Skin epidermis (tissue), 12 donors: ENCODE measurements around the gene MOB3B.
"Not testable (repeated sequence)": the region's sequence is repeated elsewhere in the genome, so short reads cannot be mapped to it uniquely, and the experiment has no call there.

Experiments used
- H3K27ac ChIP-seq, 21 experiments: fragments of 200-600 bp; sonication (generic) in 11 of 21; one replicate each; pipeline ENCODE4 v1.5.0; 2020; ENCODE audit warnings: mild to moderate bottlenecking in 3 of 21, inconsistent platforms in 2 of 21, moderate library complexity in 2 of 21
- H3K4me3 ChIP-seq, 7 experiments: fragments of 200-600 bp; sonication (generic) in 2 of 7; one replicate each; pipeline ENCODE4 v1.5.0; 2020; ENCODE audit warnings: inconsistent platforms in 2 of 7, mild to moderate bottlenecking in 2 of 7, moderate library complexity in 1 of 7

Gene MOB3B

DNA sequence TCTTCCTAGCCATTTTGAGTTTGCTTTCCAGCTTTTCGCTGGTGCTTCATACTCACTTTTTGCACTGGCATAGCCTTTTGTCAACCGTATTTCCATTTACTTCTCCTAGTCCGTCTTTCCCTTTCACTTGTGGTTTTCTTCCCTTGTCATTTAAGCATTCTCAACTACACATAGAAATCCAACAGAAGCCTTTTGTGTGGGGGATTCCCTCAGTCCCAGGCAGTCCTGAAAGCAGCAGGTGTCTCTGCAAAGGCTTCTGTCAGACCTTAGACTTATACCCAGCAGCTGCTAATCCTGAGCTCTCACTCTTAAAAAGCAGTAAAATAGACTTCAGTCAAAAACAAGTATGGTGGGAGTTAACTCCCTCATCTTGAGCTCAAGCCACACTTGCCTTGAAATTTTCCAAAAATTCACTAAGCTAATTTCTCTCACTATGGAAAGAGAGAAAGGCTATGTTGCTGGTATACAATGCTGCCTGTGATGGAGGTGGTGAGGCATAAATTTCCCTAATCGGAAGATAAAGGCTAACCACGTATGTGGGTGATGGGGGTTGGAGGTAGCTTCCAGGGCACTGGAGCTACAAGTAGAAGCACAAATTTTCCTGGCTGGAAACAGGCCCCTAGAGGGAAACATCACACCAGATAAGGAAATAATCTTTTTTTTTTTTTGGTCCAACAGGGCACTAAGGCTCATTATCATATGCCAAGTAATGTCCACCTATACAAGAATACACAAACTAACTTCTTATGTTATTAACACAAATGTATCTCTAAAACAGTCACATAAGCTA lies 40.3 kb downstream of the MOB3B start:
- Histone ChIP-seq H3K4me3 (no peak overlapping the region), H3K27ac (no peak overlapping the region)

DNA sequence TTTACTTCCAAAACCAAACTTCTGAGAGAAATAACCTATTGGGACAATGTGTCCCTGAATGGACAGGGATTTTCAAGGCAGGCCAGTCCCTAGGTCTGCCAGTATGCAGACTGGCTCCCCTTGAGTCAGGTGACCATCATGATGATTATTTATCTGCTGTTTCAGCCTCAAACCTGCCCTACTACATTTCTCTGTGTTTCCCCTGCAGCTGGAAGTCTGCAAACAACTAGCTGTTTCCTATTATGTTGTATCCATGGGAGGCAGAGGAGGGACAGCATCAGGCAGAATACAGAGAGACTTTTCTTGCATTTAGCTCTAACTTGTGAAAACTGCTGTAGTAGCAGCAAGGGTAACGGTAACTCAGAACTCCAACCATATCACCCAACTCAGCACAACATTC lies 41.7 kb downstream of the MOB3B start:
- Histone ChIP-seq H3K4me3 (no peak overlapping the region), H3K27ac (no peak overlapping the region)

DNA sequence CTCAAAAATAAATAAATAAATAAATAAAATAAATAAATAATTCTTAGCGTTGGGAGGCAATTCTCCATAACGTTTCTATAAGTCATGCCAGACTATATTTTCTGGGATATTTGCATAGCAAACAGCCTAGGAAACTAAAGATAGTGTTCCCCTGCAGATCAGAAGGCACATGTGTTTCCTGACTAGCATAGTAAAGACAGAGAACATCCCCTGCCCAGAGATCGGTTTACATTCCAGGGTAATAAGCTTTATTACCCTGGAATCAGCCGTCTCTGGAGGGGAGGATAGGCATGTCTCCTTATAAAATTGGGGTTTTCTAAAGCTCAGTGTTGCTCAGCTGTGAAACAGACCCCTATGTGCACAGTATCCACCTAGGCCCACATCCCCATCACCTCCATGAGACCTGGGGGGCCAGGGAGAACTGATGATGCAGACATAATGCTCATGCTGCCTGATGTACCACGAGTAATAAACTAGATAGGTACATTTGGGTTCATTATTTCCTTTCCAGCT lies 42.4 kb downstream of the MOB3B start:
- H3K27ac ChIP-seq = no peak overlapping the region
- no peak overlapping the region for H3K4me3 ChIP-seq

DNA sequence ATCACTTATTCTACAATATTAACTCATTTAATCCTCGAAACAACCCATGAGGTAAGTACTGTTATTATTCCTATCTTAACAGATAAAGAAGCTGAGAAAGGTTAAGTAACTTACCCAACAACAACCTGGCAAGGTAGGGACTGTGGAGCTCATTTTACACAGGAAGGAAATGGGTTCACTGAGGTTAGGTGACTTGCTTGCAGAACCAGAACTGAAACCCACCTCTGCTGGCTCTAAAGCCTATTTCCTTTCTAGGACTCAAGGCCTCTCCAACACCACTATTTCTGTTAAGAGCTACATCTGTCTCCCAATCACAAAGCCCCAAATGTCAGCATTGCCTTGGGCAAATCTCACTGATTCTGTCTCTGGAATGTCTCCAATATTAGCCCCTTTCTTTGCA lies 44.5 kb downstream of the MOB3B start:
- no peak overlapping the region for H3K4me3 ChIP-seq
- H3K27ac ChIP-seq = no peak overlapping the region

DNA sequence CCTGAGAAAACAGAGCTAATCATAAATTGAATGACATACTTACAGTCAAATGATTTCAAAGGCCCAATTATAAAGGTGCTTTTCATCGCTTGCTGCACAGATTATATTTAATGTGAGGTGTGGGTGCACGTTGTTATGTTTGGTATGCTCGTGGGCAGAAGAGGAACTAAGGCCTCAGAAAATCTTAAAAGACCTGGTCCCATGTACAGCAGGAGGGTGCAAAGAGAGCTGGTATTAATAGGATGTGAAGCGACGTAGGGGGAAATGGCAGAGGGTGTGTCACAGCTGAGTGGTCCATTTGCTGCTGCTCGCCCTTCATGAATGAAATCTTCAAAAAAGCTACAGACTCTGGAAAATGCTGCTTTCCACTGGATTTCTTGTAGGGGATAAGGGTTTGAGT lies 46.0 kb downstream of the MOB3B start:
- no peak overlapping the region for H3K4me3 ChIP-seq
- no peak overlapping the region for H3K27ac ChIP-seq

DNA sequence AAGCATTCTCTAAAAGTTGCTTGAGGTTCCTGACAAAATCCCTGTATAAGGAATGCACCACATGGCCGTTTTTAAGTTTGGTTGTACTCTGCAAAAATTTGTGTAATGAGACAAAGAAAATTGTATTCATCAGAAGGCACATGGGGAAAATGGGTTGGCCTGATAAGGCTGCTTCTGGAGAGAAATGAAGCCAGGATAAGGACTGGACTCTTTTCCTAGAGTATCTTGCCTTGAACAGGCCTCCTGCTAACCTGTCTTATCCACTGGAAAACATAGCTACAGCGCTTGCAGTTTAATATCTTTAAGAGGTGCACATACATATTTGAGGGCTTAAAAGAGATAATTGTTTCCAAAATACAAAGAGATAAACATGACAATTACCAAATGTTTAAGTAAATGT lies 46.9 kb downstream of the MOB3B start:
- Histone ChIP-seq H3K27ac (no peak overlapping the region), H3K4me3 (no peak overlapping the region)

DNA sequence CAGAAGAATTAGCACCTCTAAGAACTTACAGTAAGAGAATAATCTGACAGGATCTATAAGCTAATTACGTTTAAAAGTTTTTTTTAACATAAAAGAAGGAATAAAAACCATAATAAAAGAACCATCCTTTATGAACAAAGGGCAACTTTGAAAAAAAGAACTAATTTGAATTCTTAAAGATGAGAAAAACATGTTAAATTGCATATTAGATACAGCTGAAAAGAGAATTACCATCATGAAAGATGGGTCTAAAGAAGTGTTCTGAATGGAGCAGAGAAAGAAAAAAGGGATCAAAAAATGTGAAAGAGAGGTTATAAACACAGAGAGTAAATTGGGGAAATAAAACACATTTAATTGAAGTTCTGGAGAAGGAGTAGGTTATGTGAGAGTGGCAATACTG lies 51.3 kb downstream of the MOB3B start:
- Histone ChIP-seq H3K4me3 (no peak overlapping the region), H3K27ac (no peak overlapping the region)

DNA sequence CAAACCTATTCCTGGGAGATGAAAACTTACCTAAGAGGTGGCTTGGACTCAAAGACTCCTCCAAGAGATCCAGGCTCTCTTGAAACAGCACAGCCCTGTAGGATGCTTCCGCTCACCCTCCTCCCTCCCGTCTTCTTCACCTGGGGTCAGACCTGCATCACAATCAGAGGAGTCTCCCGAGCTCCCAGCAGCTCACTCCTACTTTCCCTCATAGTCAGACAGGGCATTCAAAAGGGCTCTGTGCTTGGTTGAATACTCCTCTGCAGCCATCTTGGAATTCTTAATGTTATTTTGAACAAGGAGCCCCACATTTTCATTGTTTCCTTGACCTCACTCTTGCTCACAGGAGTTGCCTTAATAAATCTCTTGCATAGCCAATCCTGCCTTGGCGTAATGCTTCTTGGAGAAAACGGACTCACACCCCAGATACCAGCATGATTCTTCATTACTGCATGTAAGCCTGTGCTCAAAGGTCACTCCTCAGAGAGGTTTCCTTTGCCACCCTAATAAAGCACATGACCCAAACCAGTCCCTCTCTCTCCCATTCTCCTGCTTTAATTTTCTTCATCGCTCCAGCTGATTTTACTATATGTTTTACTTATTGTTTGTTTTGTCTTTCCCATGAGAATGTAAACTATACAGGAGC lies 52.6 kb downstream of the MOB3B start:
- no peak overlapping the region for H3K27ac ChIP-seq
- no peak overlapping the region for H3K4me3 ChIP-seq

DNA sequence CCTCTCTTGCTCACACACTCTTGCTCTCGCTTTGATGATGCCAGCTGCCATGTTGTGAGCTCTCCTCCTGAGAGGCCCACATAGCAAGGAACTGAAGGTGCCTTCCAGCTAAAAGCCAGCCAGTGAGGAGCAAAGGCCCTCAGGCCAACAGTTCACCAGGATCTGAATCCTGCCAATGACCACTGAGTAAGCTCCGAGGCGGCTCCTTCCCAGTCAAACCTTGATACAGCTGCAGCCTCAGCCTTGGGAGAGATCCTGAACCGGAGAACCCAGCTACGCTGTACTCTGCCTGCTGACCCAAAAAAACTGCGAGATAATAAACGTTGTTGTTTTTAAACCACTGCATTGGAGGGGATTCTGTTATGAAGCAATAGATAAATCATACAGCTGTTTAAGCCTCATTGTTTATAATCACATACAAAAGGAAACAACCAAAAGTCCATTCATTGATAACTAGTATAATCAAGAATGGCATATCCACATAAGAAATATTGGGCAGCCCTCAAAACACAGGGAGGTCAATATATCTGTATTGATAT lies 54.5 kb downstream of the MOB3B start:
- H3K27ac ChIP-seq = peak overlapping the region in 1 of 21 experiments; percentile 6
- no peak overlapping the region for H3K4me3 ChIP-seq

DNA sequence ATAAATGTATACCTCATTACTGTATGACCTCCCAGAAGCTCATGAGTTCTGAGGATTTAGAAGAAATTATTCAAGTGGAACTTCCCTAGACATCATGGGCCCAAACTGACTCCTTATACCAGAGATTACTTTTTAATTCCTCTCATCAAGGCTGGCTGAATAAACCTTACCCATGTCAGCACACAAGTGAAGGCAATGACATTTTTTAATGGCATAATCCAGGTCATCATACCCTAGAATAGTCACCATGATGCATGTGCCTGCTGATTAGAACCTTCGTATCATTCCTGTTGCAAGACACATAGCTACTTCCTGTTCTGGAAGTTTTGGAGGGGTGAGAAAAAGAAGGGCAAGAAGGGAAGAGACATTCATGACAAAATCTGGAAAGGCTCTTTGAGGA lies 55.3 kb downstream of the MOB3B start:
- H3K4me3 ChIP-seq = no peak overlapping the region
- peak overlapping the region in 1 of 21 experiments; percentile 6 for H3K27ac ChIP-seq

DNA sequence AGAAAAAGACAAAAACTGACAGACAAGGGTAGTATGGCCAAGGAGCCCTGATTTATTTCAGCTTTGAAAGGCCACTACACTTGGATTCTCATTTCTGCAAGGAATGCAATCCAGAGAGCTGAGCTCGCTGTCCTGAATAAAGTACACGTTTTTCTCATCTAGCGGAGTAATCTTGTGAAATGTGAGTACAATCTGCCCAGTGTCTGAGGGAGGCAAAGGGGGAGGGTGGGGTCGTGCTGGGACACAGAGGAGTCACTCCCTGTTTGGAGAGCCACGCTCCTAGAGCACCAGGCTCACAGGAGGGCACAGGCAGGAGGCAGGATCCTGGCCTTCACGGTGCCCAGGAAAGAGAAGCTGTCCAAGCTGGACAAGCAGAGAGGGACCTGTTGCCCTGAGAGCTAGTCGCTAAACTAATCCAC lies 56.5 kb downstream of the MOB3B start:
- peak overlapping the region in 10 of 21 experiments; percentile 11 to 80 (median 52) for H3K27ac ChIP-seq

DNA sequence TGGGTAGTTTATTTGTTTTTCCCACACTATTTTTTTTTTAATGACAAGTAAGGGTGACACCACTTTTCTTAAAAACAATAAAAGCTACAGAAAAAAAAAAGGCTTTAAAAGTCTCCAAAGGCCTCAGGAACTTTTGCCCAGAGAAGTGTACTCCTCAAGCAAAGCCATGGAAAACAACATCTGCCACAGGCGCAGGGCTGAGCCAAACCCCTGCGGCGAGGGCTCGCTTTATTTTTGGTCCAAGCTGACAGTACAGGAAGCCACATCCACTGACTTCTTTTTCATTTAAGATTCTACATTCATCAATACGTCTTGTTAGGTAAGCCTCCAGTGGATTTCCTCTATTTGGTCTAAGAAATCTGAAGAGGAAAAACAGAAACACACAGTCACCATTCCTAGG lies 57.4 kb downstream of the MOB3B start:
- H3K27ac ChIP-seq = peak overlapping the region in 6 of 21 experiments; percentile 18 to 80 (median 44)

More for the DNA sequence above, 56.5 kb downstream of the MOB3B start:
- no peak overlapping the region for H3K4me3 ChIP-seq

DNA sequence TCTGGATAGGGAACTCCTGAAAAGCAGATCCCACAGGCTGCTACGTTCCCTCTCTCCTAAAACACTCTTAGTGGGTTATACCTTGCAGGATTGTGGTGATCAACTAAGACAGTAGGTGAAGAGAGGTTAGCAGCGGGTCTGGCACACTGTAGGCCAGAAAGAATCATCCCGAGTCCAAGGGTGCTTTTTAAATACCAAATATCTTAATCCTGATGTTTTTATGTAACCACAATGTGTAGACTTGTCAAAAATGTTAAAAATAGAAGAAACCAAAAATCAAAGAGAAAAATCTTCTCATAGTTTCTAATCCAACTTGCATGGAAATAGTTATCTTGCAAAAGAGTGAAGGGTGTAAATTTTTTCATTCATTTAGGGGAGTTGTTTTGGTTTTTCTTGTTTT lies 57.8 kb downstream of the MOB3B start:
- H3K4me3 ChIP-seq = no peak overlapping the region
- peak overlapping the region in 5 of 21 experiments; percentile 15 to 80 (median 31) for H3K27ac ChIP-seq

More for the DNA sequence above, 57.4 kb downstream of the MOB3B start:
- H3K4me3 ChIP-seq = no peak overlapping the region

DNA sequence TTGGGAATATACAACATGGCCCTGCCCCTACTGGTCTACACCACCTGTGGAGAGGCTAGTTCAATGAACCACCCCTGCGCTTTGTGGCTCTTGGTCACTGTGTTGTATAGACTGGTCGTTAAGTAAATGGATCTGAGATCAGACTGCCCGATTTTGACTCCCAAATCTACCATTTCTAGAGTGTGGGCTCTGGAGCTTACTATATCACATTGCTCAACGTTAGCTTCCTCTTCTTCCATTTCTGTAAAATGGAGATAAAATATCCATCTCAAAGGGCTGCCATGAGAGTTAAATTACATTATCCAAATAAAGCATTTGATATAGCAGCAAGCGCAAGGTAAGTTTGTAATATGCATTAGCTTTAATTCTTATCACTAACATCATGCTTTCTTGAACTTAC lies 58.2 kb downstream of the MOB3B start:
- Histone ChIP-seq H3K4me3 (no peak overlapping the region), H3K27ac (peak overlapping the region in 6 of 21 experiments; percentile 7 to 55 (median 35))

DNA sequence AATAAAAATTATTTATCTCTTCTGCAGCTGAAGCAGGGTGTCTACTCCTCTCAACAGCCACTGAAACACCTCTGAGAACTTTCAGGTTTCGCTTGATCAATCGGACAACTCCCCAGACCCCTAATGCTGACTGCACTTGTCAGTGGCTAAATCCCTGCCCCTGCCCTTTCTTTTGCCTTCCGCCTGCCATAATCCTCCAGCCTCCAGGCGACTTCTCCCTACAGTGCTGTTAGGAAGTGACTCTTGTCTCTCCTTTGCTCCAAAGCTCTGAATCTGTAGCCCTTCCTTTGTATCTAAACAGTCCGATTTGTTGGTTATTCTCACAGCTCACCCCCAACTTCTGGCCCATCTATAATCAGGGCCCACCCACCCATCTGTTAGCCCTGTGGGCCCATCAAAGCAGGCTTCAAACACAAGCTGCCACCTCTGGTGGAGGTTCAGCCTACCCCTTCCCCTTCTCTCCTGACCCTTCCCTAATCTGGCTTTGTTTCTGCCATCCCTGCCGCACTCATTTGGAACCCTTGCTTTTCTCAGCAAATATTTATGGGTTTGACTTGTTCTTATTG lies 59.2 kb downstream of the MOB3B start:
- Histone ChIP-seq H3K27ac (peak overlapping the region in 1 of 21 experiments; percentile 54), H3K4me3 (no peak overlapping the region)

DNA sequence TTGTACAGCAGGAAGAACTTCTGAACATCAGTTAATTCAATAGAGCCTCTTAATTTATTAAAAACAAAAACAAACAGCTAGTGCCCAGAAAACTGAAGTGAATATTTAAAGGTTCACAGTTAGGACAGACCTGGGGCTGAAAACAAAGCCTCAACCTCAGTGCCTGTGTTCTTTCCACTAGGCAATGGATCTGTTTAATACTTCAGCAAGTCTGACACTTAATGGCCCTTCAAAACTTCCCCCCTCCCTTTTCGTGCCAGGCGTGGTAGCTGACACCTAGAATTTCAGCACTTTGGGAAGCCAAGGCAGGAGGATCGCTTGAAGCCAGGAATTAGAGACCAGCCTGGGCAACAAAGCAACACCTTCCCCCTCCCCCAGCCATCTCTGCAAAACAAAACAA lies 60.1 kb downstream of the MOB3B start:
- Histone ChIP-seq H3K4me3 (no peak overlapping the region), H3K27ac (no peak overlapping the region)

DNA sequence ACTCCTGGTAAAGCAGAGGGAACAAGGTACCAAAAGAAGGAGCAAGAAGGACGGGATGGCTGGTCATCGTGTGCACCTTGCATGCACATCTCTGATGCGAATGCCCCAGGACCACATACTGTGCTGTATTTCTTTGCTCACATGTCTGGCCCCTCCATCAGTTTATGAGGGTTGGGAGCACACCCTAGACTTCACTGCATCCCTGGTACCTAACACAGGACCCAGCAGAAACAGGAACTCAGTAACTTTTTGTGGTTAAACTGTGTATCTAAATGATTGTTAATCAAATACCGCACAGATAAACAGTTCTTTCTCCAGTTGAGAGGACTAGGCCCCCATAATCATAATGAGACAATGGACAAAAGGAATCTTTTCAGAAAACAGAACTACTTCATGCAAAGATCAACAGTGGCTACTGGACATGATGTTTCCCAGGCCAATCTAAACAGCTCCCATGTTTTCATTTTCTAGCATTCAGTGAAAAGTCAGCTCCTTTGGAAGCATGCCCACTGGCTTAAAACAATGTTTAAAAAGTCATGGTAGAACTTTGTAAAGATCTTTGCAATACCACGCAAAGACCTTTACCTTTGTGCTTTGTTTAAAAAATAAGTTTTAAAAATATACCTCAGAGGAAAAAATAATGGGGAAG lies 61.0 kb downstream of the MOB3B start:
- Histone ChIP-seq H3K4me3 (no peak overlapping the region), H3K27ac (no peak overlapping the region)

DNA sequence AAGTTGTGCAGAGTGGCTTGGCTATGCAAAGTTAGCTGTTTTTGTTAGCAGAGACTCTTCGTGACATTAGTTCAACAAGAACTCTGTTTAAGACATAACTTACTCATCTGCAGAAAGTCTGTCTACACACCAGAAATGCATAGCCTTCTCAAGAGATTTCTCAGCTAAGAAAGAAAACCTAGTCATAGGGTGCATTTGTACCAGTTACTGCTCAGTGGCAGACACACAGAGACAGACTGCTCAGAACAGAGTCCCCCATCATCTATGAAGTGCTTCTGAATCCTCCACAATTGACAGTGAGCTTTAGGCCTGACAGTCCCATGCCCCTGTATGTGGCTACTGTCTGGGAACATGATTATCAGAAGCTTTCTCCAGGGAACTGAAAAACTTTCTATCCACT lies 61.6 kb downstream of the MOB3B start:
- Histone ChIP-seq H3K4me3 (no peak overlapping the region), H3K27ac (no peak overlapping the region)

DNA sequence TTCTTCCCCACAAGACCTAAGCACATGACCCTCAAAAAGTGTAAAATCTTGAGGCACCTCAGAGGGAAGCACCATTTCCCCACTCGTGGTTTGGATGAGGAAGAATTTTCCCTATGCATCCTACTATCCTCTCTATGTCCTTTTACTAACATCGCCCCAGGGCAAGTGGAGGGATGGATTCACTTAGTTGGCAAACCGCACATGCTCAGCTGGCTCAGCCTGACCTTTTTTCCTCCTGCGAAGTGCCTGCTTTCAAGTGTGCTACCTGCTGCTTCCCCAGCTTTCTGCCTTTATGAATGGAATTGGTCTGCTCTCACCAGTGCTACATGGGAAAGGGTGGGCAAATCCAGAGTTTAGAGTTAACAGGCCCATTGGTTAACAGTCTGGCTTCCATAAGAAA lies 62.1 kb downstream of the MOB3B start:
- H3K27ac ChIP-seq = no peak overlapping the region
- no peak overlapping the region for H3K4me3 ChIP-seq

DNA sequence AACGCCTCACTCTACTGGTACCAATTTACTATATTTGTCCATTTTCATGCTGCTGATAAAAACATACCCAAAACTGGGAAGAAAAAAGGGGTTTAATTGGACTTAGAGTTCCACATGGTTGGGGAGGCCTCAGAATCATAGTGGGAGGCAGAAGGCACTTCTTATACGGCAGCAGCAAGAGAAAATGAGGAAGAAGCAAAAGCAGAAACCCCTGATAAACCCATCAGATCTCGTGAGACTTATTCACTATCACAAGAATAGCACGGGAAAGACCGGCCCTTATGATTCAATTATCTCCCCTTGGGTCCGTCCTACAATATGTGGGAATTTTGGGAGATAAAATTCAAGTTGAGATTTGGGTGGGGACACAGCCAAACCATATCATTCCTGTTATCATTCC lies 63.1 kb downstream of the MOB3B start:
- not testable (repeated sequence) for H3K27ac ChIP-seq, H3K4me3 ChIP-seq
